Stomach (tissue), 9 donors: ENCODE measurements around the gene NAIP. TPM values are rescaled to one million over a fixed set of nuclear protein-coding genes. Genes with fewer than 3 reads are reported as not detected.
"Not testable (repeated sequence)": the region's sequence is repeated elsewhere in the genome, so short reads cannot be mapped to it uniquely, and the experiment has no call there.

Experiments
- DNase-seq, 2 donors: peaks; one replicate each; pipeline versions ENCODE4 v3.0.0 to v3.0.0-alpha.2; 2013 to 2019
- H3K27ac ChIP-seq, 5 donors: fragments of 200-600 bp in 4 of 5; sonication (generic) in 4 of 5; one replicate each; pipeline ENCODE4 v1.5.1; 2013 to 2019; ENCODE audit warnings: mild to moderate bottlenecking in 1 of 5, moderate library complexity in 1 of 5
- H3K27me3 ChIP-seq, 3 donors: fragments of 200-600 bp; sonication (generic); one replicate each; pipeline ENCODE4 v1.5.1; 2017 to 2019; ENCODE audit warnings: mixed run types in 1 of 3
- H3K36me3 ChIP-seq, 4 donors: fragments of 200-600 bp; sonication (generic); 1 replicate in 3 of 4; 2 replicates in 1 of 4; pipeline ENCODE4 v1.5.1; 2016 to 2019
- H3K4me1 ChIP-seq, 4 donors: fragments of 200-600 bp; sonication (generic); one replicate each; pipeline ENCODE4 v1.5.1; 2016 to 2019
- H3K4me3 ChIP-seq, 4 donors: fragments of 200-600 bp; sonication (generic) in 3 of 4; one replicate each; pipeline ENCODE4 v1.5.1; 2016 to 2019; ENCODE audit warnings: mild to moderate bottlenecking in 1 of 4
- H3K9me3 ChIP-seq, 4 donors: fragments of 200-600 bp; sonication (generic); one replicate each; pipeline ENCODE4 v1.5.1; 2016 to 2019
- EP300 ChIP-seq: sonication (generic); formaldehyde crosslinking; IDR thresholded peaks from one replicate; pipeline ENCODE4 v1.6.1; 2017; ENCODE audit warnings: antibody characterized with exemption
- POLR2A ChIP-seq, 4 donors: fragments of 450-650 bp; IDR thresholded peaks; one replicate each; pipeline ENCODE4 v1.6.1; 2016; ENCODE audit warnings: antibody characterized with exemption in 4 of 4, control low read depth in 2 of 4, mild to moderate bottlenecking in 1 of 4, moderate library complexity in 1 of 4
- POLR2AphosphoS5 ChIP-seq, 3 donors: sonication (generic); formaldehyde crosslinking; IDR thresholded peaks; one replicate each; pipeline ENCODE4 v1.6.1; 2016; ENCODE audit warnings: antibody characterized with exemption in 3 of 3
- WGBS, 5 donors: extraction: QIAGEN DNeasy Blood & Tissue Kit in 3 of 5; methylation state at CpG; one replicate each; pipeline versions ENCODE4 v1.1.5 to v1.1.7; 2013 to 2018; 5-methylcytosine and 5-hydroxymethylcytosine counted together
- intact Hi-C: fragments of 100-400 bp; cut with DNase I; formaldehyde crosslinking; loops from one replicate; pipeline ENCODE4 v1.15.1; 2023; ENCODE audit warnings: low total_unique reads
- polyA plus RNA-seq, 3 donors: library from polyadenylated mRNA; stranded (reverse); fragments of 200-250 nt; gene quantifications; one replicate each; pipeline ENCODE4 v1.2.3, GENCODE V29; 2013
- total RNA-seq, 5 donors: library from RNA; depleted of rRNA; stranded (reverse); fragments of >200 nt; gene quantifications; one replicate each; pipeline versions ENCODE4 v1.1.0 to v1.2.3, GENCODE V29; 2014 to 2016
- TF ChIP-seq, protein P1 (sequence below), 7 experiments: fragments of 450-650 bp in 4 of 7; fragments of 200-600 bp in 3 of 7; sonication (generic) in 3 of 7; IDR thresholded peaks; one replicate each; pipeline ENCODE4 v1.5.1; 2016 to 2019; ENCODE audit warnings: antibody characterized with exemption in 7 of 7, control low read depth in 2 of 7, mild to moderate bottlenecking in 1 of 7
- donor health status: healthy with polysubstance abuse.
- donor health status: Bipolar disorder and iron deficiency.
- donor health status: healthy.

The NAIP gene
- total and polyA plus RNA-seq, 8 donors = 2.8 to 38.4 (median 16.5) TPM

GRCh38 chr5:71014176-71014575 is 11.0 kb downstream of the NAIP start:
- no peak for TF ChIP-seq POLR2AphosphoS5 (IDR thresholded peaks at IDR 0.05)
- TF ChIP-seq EP300 = no peak
- TF ChIP-seq, protein P1, sequence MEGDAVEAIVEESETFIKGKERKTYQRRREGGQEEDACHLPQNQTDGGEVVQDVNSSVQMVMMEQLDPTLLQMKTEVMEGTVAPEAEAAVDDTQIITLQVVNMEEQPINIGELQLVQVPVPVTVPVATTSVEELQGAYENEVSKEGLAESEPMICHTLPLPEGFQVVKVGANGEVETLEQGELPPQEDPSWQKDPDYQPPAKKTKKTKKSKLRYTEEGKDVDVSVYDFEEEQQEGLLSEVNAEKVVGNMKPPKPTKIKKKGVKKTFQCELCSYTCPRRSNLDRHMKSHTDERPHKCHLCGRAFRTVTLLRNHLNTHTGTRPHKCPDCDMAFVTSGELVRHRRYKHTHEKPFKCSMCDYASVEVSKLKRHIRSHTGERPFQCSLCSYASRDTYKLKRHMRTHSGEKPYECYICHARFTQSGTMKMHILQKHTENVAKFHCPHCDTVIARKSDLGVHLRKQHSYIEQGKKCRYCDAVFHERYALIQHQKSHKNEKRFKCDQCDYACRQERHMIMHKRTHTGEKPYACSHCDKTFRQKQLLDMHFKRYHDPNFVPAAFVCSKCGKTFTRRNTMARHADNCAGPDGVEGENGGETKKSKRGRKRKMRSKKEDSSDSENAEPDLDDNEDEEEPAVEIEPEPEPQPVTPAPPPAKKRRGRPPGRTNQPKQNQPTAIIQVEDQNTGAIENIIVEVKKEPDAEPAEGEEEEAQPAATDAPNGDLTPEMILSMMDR (IDR thresholded peaks at IDR 0.05) = no peak
- TF ChIP-seq POLR2A (IDR thresholded peaks at IDR 0.05) = no peak
- no peaks in the 10 kb centered on the region for H3K9me3 ChIP-seq
- no peak overlapping the region for H3K4me3 ChIP-seq
- no peaks in the 10 kb centered on the region for H3K36me3 ChIP-seq
- WGBS, 5 donors = 84 to 94% (median 90%) methylated on average over 8 of the region's 8 CpGs
- no peaks in the 10 kb centered on the region for H3K27me3 ChIP-seq
- DNase-seq = no peak
- intact Hi-C loops = no loop called here
- H3K27ac ChIP-seq = no peak overlapping the region
- H3K4me1 ChIP-seq = no peaks in the 10 kb centered on the region

GRCh38 chr5:71013575-71013974 is 11.6 kb downstream of the NAIP start:
- Histone ChIP-seq H3K27ac (no peak overlapping the region), H3K9me3 (no peaks in the 10 kb centered on the region), H3K4me1 (no peaks in the 10 kb centered on the region), H3K36me3 (no peaks in the 10 kb centered on the region), H3K27me3 (no peaks in the 10 kb centered on the region), H3K4me3 (no peak overlapping the region)
- DNase-seq = no peak
- WGBS, 5 donors = 79 to 88% (median 85%) methylated on average over 6 to 12 of the region's 12 CpGs
- intact Hi-C loops = no loop called here
- TF ChIP-seq POLR2AphosphoS5 (IDR thresholded peaks at IDR 0.05) (no peak), EP300 (no peak), POLR2A (IDR thresholded peaks at IDR 0.05) (no peak)
- TF ChIP-seq, protein P1 (IDR thresholded peaks at IDR 0.05) = no peak

DNA sequence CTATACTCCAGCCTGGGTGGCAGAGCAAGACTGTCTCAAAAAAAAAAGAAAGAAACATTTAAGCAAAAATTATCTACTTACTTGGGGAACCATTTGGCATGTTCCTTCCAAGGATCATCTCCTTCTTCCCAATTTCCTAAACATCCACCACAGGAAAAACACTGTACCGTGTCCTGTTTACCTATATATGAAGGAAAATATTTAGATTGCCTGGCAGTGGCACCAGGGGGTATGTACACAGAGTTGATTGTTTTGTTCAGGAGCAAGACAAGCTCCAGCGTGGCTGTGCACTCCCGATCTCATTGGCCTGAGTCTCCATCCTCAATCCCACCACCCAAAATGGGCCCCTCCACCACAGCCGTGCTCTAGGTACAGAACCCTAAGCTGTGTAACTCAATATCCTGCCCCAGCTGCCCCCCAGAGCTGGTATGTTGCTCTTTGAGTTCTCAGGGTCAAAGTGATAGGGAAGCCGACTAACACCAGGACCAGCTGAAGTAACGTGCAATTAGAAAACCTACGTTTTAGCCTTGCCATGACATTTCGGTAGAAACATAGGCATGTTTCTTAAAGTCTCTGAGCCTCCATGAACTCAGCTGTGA is 13.8 kb downstream of the NAIP start:
- no peak for DNase-seq
- TF ChIP-seq POLR2A (IDR thresholded peaks at IDR 0.05) (no peak), EP300 (no peak), POLR2AphosphoS5 (IDR thresholded peaks at IDR 0.05) (no peak)
- TF ChIP-seq, protein P1 (IDR thresholded peaks at IDR 0.05) = no peak
- no peak overlapping the region for H3K27ac ChIP-seq
- intact Hi-C loops = no loop called here
- no peaks in the 10 kb centered on the region for H3K9me3 ChIP-seq
- no peak overlapping the region for H3K4me3 ChIP-seq
- 42 to 73% (median 59%) methylated on average over 8 of the region's 8 CpGs for WGBS, 5 donors
- no peaks in the 10 kb centered on the region for H3K27me3 ChIP-seq
- H3K36me3 ChIP-seq = no peaks in the 10 kb centered on the region
- H3K4me1 ChIP-seq = no peaks in the 10 kb centered on the region

GRCh38 chr5:71006983-71007382 is 18.2 kb downstream of the NAIP start:
- H3K36me3 ChIP-seq, H3K27ac ChIP-seq, H3K4me3 ChIP-seq, H3K9me3 ChIP-seq, H3K4me1 ChIP-seq, H3K27me3 ChIP-seq, intact Hi-C loops, DNase-seq: not testable (repeated sequence)
- 31 to 74% (median 61%) methylated on average over 2 to 4 of the region's 7 CpGs; no CpG with 5 or more reads in 1 of the 5 donors for WGBS, 5 donors

GRCh38 chr5:70984882-70985281 is 40.3 kb downstream of the NAIP start:
- H3K4me3 ChIP-seq, H3K27ac ChIP-seq, DNase-seq, H3K9me3 ChIP-seq, intact Hi-C loops, H3K4me1 ChIP-seq, H3K27me3 ChIP-seq, H3K36me3 ChIP-seq: not testable (repeated sequence)
- WGBS, 5 donors = no CpG with 5 or more reads among the region's 10 CpGs

- no CpG with 5 or more reads among the region's 7 CpGs for WGBS, 5 donors
- H3K36me3 ChIP-seq, H3K27ac ChIP-seq, H3K27me3 ChIP-seq, DNase-seq, H3K4me1 ChIP-seq, H3K9me3 ChIP-seq, intact Hi-C loops, H3K4me3 ChIP-seq: not testable (repeated sequence)
Observed at GRCh38 chr5:70967220-70967619, 57.9 kb downstream of the NAIP start.

DNA sequence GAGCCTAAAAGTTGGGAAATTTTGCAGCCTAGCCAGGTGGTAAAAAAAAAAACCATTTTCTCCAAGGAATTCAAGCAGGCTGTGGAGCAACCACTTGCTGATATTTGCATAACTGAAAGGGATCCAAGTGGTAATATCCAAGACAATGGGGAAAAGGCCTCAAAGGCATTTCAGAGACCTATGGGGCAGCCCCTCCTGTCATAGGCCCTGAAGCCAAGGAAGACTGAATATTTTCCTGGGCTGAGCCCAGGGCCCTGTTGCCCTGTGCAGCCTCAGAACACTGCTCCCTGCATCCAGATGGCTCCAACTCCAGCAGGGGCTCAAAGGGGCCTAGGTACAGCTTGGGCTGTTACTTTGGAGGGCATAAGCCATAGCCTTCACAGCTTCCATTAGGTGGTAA is 60.6 kb downstream of the NAIP start:
- H3K9me3 ChIP-seq, H3K4me1 ChIP-seq, H3K4me3 ChIP-seq, H3K27me3 ChIP-seq, DNase-seq, intact Hi-C loops, H3K36me3 ChIP-seq, H3K27ac ChIP-seq: not testable (repeated sequence)

GRCh38 chr5:70953068-70953467 is 72.1 kb downstream of the NAIP start:
- H3K4me1 ChIP-seq, H3K9me3 ChIP-seq, DNase-seq, H3K27me3 ChIP-seq, intact Hi-C loops, H3K27ac ChIP-seq, H3K4me3 ChIP-seq: not testable (repeated sequence)
- 90% methylated on average over 3 of the region's 10 CpGs; no CpG with 5 or more reads in 4 of the 5 donors for WGBS, 5 donors
- H3K36me3 ChIP-seq = peaks cover 0 to 13% (median 5%) of the 10 kb centered on the region in 4 donors

DNA sequence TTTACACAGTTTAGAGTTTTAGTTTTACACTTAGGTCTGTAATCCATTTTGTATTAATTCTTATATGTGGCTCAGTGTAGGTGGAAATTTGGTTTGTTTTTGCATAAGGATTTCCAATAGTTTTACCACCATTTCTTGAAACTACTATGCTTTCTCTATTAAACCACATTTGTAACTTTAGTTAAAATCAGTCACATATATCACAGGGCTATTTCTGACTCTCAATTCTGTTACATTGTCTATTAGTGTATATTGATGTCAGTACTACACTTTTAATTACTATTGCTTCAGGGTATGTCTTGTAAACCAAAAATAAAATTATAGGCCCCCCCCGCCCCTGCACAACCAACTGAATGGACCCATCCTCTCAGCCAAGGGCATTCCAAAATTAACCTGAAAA is 92.6 kb downstream of the NAIP start:
- DNase-seq, intact Hi-C loops, H3K4me1 ChIP-seq, H3K9me3 ChIP-seq, H3K36me3 ChIP-seq, H3K27ac ChIP-seq, H3K4me3 ChIP-seq, H3K27me3 ChIP-seq: not testable (repeated sequence)
- WGBS, 5 donors = no CpG with 5 or more reads among the region's 1 CpG
